T47D (cell line): ENCODE results near the gene HMGB3.

Experiments used
- DNase-seq, 2 experiments: peaks; one replicate each; pipeline versions ENCODE4 v3.0.0 to v3.0.0-alpha.2; 2011 to 2012; ENCODE audit warnings: low read depth in 1 of 2, low spot score in 1 of 2
- JUND ChIP-seq: IDR thresholded peaks from 2 replicates; pipeline ENCODE4 v1.6.1; 2012; ENCODE audit warnings: low read depth
- in situ Hi-C: cut with HindIII; loops from 2 replicates; pipeline ENCODE4 v1.10.0; 2016; ENCODE audit warnings: low sequenced_read_pairs, low pct_unique_long_range_greater_than_20kb

The HMGB3 gene

DNA sequence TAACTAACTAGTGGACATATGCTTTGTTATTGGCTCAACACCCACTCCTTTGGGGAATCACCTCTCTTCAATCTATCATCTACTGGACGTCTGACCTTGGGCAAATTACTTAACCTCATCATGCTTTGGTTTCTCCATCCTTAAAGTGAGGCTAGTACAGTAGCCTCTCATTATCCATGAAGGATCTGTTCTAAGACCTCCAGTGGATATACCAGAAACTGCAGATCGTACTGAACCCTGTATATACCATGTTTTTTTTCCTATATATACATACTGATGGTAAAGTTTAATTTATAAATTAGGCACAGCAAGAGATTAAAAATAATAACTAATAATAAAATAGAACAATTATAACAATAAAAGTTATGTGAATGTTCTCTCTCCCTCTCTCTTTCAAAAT is 56.2 kb downstream of the HMGB3 start:
- DNase-seq = no peak
- in situ Hi-C loops = no loop called here
- no peak for TF ChIP-seq JUND
